ENCODE results near the gene ATF4.

GRCh38 chr22:39475902-39476301 lies 44.5 kb upstream of the ATF4 start:
- TF ChIP-seq GATA2 (IDR thresholded peaks at IDR 0.05; ENCODE audit: low read depth, low read length) (no peak), GATA3 (IDR thresholded peaks at IDR 0.05; ENCODE audit: low read depth, low read length) (no peak)

Measured in SH-SY5Y (cell line).